Activated CD8-positive, alpha-beta memory T cell treated with anti-CD3 and anti-CD28 coated beads, Interleukin-2, amount 50 U/mL, for 24 hours (primary cell): ENCODE results near the gene C5orf58.

ENCODE experiments used
- DNase-seq: peaks from one replicate; pipeline ENCODE4 v3.0.0-alpha.2; 2020; ENCODE audit errors: extremely low read depth

C5orf58 gene

GRCh38 chr5:170280011-170280493, 47.3 kb downstream of the C5orf58 start:
- DNase-seq, result no peak

GRCh38 chr5:170283296-170283695, 50.5 kb downstream of the C5orf58 start:
- DNase-seq, result no peak

- no peak for DNase-seq
Observed at GRCh38 chr5:170284231-170284630, 51.4 kb downstream of the C5orf58 start.

GRCh38 chr5:170285181-170285580, 52.4 kb downstream of the C5orf58 start:
- DNase-seq, result no peak

GRCh38 chr5:170286386-170286925, 53.7 kb downstream of the C5orf58 start:
- DNase-seq, result no peak

- no peak for DNase-seq
Observed at GRCh38 chr5:170287532-170287931, 54.7 kb downstream of the C5orf58 start.

GRCh38 chr5:170288151-170288550, 55.4 kb downstream of the C5orf58 start:
- no peak for DNase-seq

GRCh38 chr5:170288551-170288950, 55.8 kb downstream of the C5orf58 start:
- no peak for DNase-seq

- DNase-seq, result no peak
Observed at GRCh38 chr5:170289121-170289520, 56.3 kb downstream of the C5orf58 start.

- DNase-seq, result no peak
Observed at GRCh38 chr5:170289764-170290163, 57.0 kb downstream of the C5orf58 start.

GRCh38 chr5:170290498-170290897, 57.7 kb downstream of the C5orf58 start:
- no peak for DNase-seq

GRCh38 chr5:170292179-170293104, 59.7 kb downstream of the C5orf58 start:
- DNase-seq, result no peak

GRCh38 chr5:170293273-170293672, 60.5 kb downstream of the C5orf58 start:
- no peak for DNase-seq

- no peak for DNase-seq
Observed at GRCh38 chr5:170294057-170294456, 61.3 kb downstream of the C5orf58 start.

- no peak for DNase-seq
Observed at GRCh38 chr5:170294556-170294955, 61.8 kb downstream of the C5orf58 start.
